ENCODE results near the gene NPW.
"Not testable (repeated sequence)": the region's sequence is repeated elsewhere in the genome, so short reads cannot be mapped to it uniquely, and the experiment has no call there.

The NPW gene

DNA sequence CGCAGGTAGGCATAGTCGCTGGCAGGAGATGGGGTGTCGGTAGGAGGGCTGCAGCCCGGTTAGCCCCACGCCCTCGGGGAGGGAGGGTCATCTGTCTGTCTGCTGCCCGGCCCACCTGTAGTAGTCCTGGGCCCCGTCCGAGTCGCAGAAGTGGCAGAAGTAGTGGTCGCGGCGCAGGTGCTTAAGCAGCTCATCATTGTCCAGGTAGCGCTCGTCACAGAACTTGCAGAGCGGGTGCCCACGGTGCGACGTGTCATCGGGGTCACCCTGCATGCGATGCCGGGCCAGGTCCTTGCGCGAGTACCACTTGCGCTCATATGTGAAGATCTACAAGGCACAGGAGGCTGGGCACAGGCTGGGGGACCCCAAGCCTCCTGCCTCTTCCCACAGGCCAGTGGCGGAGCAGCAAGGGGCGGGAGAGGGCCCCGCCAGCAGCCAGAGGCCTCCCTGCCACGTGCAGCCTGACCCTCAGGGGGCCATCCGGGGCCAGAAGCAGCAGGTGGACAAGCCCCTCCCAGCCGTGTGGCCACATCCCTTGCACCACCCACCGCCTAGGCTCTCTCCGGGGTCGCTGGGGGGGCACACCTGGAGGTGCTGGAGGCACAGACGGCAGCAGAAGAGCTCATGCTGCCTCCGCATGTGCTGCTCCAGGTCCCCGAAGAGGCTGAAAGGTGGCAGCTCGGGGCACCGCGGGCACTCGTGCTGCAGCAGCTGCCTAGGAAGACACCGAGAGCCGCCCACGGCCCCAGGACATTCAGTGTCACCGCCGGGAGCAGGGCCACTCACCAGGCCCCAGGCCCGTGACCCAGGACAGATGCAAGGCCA, 17.0 kb upstream of the NPW start:
- no peak for DNase-seq (ENCODE audit: low spot score)

DNA sequence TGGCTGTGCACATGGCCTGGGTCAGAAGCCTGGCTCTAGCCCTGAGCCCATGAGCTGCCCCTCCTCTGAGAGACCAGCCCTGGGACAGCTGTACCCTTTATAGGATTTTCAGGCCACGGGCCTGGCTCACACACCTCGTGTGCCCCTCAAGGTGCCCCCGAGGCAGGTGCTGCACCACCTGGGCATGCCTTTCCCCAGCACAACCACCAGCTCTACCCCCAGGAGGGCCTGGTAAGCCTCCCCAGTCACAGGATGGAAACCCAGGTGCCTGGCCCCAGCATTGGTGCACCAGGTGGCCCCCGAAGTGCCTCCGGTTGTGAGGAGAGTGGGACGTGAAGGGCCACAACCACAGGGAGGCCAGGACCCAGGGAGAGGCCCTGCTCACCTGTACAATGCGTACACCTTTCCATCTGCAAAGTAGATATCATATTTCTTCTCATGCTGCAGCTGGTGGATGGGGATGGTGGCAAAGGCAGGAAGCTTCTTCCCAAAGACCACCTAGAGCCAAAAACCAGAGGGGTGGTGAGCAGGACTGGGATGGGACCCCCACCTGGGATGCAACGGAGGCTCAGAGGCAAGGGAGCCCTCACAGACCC, 16.3 kb upstream of the NPW start:
- DNase-seq (ENCODE audit: low spot score): no peak

DNA sequence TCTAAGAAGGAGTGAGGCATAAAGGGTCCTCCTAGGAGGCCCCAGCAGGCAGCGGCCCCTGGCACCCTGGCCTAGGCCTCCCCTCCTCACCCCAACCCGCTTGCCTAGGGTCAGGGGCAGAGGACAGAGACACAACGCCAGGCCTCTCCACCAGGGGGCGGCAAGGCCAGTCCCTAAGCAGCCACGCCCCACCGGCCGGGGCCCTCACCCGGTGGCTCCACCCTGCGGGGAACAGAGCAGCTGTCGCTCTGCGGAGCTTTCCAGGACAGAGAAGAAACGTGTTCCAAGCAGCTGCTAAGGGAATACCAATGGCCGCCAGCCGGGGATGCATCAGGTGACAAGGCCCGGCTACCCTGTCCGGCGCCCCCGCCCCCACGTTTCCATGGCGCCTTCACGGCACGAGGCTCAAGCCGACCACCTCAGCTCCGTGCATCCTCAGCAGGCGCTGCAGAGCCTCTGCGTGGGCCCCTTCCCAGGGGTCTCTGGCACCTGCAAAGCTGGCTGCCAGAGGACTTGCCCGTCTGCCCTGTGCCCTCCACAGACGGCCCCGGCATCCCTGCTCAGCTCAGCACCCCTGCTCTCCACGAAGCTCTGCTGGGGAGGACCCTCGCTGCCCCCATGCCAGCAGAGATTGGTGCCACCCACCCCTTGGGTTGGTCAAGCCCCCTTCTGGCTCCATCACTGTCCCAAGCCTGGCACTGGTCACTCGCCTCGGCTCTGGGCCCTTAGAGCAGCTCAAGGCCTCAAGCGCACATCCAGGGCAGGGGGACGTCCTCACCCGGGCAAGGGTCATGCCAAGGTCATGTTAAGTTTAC, 15.6 kb upstream of the NPW start:
- peak; percentile 97 for DNase-seq (ENCODE audit: low spot score)

DNA sequence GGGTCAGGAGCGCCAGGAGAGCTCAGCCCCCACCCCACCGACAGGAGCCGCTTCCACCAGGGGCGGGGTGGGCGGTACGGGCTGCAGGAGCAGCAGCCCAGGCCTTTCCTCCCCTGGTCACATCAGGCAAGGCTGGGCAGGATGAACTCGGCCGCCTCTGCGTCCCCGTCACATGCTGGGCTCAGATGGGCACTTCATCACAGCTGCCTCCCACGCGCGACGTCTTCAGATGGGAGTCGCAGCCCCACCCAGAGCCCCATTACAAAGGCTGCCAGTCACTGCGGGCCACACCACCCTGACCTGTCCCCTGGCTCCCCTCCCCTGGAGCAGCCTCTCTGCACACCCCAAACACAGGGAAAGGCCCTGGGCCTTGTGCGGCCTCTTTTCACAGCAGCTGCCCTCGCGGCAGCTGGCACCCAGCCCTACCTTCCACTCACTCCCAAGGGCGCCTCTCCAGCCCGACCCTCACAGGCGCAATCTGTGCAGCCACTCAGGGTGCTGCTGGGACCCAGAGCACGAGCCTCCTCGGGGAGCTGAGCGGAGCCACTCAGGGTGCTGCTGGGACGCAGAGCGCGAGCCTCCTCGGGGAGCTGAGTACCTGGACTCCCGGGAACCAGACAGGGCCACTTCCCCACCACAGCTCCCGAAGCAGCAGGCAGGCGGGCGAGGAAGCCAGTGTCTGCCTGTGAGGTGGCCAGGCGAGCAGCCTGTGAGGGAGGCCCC, 14.6 kb upstream of the NPW start:
- no peak for DNase-seq (ENCODE audit: low spot score)

DNA sequence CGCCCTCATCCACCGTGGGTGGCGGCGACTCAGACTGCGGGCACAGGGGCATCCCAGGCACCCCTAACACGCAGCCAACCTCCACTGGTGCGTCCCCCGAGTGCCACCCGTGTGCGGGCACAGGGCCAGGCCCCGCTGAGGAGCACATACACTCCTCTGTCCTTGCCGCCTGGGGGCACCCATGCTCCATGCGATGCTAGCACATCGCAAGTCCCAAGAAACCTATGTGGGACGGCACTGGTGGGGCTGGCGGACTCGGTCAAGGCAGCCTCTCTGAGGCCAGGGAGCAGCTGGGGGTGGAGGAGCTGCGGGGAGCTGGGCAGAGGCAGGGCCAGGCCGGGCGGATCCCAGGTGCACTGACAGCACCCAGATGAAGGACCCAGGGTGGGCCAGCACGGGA, 13.9 kb upstream of the NPW start:
- no peak for DNase-seq (ENCODE audit: low spot score)

DNA sequence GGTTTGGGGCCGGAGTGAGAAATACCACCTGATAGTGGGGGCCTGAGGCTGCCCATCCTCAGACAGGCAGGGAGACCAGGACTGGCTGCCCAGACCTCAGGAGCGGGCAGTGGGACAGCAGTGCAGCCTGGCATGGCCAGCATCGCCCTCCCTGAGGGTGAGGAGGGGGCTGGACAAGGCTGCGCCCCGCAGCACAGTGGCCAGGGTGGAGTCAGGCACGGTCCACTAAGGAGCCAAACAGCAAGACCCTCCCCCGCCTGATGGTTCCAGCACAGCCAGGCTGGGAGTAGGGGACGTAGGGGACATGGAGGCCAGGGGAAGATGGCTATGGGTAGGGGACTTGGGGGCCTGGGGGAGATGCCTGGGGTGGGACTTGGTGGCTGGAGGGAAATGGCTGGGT, 13.3 kb upstream of the NPW start:
- no peak for DNase-seq (ENCODE audit: low spot score)

DNA sequence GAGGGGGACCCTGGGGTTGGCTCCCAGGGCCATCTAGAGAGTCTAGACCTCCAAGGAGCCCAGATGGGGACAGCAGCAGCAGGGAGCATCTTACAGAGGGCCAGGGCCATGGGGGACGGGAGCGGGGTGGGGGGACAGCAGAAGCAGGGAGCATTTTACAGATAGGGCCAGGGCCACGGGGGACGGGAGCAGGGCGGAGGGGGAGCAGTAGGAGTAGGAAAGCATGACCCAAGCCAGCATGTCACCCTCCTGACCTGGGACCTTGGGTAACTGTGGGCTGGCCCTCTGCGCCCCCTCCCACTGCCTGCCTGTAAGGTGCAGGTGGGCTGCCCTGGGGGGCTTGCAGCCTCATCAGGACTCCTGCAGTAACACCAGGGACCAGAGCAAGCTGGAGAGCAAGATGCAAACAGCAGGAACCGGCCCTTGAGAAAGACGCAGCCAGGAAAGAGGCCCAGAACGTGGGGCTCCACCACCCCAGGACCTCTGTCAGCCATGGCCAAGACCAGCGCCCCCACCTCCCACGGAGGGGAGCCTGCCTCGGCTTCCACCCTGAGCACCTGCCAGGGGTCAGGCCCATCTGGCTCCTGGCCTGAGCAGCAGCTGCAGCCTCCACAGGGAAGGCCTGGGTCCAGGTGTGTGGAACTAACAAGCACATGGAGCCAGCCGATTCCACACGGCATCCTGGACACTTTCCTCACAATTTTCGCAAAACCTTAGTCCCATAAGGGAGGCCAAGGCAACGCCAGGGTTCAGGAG, 12.3 kb upstream of the NPW start:
- DNase-seq (ENCODE audit: low spot score): no peak

DNA sequence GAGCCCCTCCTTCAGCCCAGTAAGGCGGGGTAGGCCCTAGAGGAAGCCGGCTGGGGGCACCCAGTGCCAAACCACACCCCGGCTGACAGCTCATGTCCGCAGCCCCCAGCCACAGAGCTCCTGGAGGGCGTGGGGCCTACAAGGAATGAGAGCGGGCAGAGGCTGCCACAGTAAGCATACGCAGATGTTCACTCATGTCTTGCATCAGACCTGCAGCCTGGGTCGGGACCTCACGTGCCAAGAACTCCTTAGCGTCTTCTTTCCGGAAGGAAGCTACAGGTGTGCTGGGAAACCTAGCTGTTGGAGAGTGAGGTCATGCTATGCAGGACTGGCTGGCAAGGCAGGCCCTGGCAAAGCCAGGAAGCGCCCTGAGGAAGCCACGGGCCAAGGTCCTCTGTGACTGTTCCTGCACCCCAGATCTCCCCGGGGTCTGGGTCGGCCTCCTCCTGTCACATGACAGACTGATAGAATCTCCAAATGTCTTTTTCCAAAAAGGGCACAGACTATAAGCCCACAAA, 11.5 kb upstream of the NPW start:
- no peak for DNase-seq (ENCODE audit: low spot score)

DNA sequence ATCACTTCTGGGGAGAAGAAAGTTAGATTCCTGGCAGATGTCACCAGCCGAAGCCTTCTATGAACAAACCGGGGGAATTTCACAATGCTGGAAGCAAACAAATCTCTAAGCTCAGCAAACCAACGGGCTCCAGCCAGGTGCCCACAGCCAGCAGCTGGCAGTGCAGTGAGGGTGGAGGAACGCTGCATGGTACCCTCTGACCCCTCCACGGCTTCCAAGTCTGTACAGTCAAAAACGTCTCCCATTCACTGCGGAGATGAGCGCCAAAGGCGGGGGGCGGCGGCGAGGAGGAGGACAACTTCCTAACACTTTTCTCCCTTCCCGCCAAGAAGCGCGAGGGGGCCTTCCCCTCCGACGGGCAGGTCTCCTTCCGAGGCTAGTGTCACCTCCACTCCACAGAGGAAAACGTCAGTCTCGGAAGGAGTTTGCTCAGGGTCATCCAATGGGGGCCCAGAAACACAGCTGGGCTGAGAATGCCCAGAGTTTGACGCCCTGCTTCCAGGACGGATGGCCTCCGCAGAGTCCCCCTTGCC, 10.9 kb upstream of the NPW start:
- peak; percentile 72 for DNase-seq (ENCODE audit: low spot score)

DNA sequence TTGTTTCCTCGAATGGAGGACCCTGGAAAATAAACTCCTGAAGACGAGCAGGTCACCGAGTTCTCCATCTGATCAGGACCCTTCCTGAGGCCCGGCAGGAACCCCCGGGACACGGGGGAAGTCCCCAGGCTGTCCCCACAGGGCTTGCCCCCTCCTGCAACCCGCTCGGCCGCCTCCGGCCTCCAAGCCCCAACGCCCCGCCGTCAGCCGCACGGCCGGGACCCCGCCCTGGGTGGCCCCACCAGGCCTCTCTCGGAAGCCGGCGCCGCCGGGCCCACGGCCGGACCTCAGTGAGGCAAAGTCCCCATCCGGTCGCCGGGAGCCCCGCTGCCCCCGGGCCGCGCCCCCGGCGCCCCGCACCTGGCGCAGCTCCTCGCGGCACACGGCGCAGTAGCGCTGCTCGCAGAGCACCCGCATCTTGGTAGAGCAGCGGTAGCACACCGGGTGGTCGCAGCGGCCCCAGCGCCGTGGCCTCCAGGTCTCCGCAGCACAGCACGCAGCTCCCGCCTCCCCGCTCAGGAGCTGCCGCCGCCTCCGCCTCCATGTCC, 10.3 kb upstream of the NPW start:
- DNase-seq (ENCODE audit: low spot score): peak; percentile 47

DNA sequence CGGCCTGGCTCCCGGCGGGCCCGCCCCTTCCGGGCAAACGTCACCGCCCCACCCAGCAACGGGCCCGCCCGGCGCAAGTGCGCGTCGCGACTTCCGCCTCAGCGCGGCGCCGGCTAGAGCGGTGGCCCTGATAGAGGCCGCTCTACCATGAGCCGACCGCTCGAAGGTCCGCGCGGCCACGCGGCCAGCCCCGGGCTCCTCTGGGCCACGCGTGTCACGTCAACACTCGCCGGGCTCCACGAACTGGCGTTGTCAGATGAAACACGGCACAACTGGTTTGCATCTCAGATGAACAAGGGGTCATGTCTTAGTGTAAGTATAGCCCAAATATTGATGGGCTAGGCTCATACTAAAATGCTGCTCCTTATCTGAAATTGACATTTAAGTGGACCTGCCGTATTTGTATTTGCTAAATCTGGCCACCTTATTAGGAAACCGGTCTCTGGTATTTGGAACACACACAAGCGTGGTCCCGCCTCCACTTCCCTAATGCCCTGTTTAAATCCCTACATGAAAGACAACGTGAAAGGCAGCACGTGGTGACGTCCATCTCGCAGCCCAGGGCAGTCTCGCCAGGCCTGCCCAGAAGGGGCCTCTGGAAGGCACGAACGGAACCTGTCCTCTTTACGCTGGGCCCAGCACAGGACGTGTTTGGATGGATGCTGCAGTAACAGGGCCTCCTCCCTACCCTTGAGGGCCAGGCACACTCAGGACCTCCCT, 9.6 kb upstream of the NPW start, which contains the start of gene ZNF598:
TSS of gene ZNF598 (minus strand) at position 31 of the 720 bp plus-strand sequence.
- peak; percentile 89 for DNase-seq (ENCODE audit: low spot score)

DNA sequence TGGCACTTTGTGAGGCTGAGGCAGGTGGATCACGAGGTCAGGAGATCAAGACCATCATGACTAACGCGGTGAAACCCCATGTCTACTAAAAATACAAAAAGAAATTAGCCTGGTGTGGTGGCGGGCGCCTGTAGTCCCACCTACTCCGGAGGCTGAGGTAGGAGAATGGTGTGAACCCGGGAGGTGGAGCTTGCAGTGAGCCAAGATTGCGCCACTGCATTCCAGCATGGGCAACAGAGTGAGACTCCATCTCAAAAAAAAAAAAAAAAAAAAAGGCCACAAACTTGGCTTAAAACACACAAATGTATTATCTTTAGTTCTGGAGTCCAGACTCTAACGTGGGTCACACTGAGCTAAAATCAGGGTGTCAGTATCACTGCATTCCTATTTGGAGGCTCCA, 7.9 kb upstream of the NPW start:
- not testable (repeated sequence) for DNase-seq (ENCODE audit: low spot score)

DNA sequence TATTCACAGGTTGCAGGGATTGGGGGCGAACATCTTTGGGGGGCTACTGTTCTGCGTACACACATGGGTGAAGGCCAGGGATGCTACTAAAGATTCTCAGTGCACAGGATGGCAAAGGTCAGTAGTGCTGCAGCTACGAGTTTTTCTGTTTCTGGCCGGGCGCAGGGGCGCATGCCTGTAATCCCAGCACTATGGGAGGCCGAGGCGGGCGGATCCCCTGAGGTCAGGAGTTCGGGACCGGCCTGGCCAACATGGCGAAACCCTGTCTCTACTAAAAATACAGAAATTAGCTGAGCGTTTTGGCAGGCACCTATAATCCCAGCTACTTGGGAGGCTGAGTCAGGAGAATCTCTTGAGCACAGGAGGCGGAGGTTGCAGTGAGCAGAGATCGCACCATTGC, 6.1 kb upstream of the NPW start:
- DNase-seq (ENCODE audit: low spot score): no peak

DNA sequence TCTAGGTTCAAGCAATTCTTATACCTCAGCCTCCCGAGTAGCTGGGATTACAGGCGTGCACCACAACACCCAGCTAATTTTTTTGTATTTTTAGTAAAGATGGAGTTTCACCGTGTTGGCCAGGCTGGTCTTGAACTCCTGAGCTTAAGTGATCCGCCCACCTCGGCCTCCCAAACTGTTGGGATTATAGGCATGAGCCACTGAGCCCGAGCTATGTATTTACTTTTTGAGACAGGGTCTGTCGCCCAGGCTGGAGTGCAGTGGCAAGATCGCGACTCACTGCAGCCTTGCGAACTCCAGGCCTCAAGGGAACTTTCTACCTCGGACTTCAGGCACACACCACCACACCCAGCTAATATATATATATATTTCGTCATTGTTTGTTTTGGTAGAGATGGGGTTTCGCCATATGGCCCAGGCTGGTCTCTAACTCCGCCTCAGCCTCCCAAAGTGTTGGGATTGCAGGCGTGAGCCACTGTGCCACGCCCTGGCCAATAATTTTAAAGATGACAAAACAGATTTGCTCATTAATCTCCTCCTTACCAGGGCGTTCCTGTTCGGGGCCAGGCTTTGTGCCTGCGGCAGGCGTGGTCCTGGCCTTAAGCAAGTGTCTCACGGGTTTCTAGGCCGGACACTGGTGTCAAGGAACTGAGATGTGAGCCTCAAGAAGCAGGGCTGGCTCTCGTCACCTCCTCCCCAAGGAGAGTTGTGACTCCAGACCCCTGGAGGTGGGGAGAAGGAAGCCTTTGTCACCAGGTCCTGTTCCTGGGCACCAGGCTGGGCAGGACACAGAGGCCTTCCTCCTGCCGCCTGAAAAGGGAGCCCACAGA, 4.3 kb upstream of the NPW start:
- no peak for DNase-seq (ENCODE audit: low spot score)

DNA sequence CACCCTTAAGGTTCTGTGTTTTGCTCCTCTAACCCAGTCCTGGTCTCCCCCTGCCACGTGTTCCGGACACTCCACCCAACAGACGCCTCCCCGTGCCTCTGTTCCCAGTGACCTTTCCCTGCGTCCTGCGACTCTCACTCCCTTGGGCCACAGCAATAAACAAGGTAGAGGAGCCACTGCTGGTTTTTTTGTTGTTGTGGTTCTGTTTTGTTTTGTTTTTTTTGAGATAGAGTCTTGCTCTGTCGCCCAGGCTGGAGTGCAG, 3.7 kb upstream of the NPW start:
- DNase-seq (ENCODE audit: low spot score): no peak

DNA sequence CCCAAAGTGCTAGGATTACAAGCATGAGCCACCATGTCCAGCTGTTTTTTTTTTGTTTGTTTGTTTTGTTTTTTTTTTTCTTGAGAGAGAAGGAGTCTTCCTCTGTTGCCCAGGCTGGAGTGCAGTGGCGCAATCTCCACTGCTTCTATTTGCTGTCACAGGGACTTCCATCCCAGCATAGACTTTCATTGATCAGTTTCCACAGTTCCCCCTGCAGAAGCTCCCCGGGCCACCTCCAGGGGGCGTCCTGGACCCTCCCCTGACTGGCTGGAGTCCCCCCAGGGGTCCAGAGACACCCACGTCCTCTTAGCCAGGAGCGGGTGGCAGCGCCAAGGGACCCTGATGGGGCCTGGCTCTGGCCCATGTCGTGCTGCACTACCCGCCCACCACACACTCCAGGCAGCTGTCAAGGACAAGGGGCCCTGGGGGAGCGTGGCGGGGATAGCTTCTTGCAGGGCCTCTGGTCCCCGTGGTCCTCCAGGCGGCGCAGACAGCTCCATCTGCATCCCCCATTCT, 3.1 kb upstream of the NPW start:
- no peak for DNase-seq (ENCODE audit: low spot score)

DNA sequence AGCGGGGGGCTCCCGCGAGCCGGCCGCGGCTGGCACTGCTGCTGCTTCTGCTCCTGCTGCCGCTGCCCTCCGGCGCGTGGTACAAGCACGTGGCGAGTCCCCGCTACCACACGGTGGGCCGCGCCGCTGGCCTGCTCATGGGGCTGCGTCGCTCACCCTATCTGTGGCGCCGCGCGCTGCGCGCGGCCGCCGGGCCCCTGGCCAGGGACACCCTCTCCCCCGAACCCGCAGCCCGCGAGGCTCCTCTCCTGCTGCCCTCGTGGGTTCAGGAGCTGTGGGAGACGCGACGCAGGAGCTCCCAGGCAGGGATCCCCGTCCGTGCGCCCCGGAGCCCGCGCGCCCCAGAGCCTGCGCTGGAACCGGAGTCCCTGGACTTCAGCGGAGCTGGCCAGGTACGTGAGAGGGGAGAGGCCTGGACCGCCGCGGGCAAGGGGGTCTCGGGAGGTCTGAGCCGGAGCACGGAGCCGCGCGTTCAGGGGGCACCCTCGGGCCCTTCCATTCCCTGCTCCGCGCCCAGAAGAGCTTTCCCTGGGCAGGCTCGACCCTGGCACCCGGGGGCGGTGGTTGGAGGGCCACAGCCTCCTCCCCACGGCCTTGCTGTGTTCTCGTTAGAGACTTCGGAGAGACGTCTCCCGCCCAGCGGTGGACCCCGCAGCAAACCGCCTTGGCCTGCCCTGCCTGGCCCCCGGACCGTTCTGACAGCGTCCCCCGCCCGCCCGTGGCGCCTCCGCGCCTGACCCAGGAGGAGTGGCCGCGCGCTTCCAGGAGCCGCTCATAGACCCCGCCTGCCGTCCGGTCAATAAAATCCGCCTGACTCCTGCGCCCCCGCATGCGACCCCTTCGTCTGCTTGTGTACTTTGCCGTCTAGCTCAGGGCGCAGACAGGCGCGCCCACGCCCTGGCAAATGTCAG, 591 bp downstream of the NPW start:
- no peak for DNase-seq (ENCODE audit: low spot score)

DNA sequence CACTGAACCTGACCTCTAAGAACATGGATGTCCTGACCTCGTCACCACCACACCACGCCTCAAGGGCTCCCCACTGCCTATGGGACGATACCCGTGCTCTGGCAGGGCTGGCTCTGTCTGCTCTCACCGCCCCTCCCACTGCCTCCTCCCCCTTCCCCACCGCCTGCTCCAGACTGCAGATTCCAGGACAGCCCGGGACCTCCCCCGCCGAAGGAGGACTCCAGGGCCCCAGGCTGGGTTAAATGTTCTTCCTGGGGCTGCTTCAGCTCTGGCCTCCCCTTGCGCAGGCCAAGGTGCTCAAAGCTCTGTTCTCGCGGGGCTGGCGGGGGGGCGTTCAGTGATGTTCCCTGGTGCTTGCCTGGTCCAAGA, 3.1 kb downstream of the NPW start:
- peak; percentile 87 for DNase-seq (ENCODE audit: low spot score)
